Measurements from ENCODE around the gene ADAM11. TPM values are rescaled to one million over a fixed set of nuclear protein-coding genes. Genes with fewer than 3 reads are reported as not detected.

Gene ADAM11
- total and polyA plus RNA-seq, 9 of the 15 experiments (the other 6 are each of a cell fraction or from before 2014, with no cell fraction given): 0.01 to 0.31 (median 0.14) TPM; not detected in 2

- POLR2A ChIA-PET: no interaction called here
- Histone ChIP-seq H3K4me2 (ENCODE audit: insufficient read depth, low read length) (peak overlapping the region; percentile 81), H3K27ac (ENCODE audit: extremely low read depth, low read depth, low read length) (no peak overlapping the region), H3K4me1 (replicated peaks in 1 of 2; ENCODE audit: control insufficient read depth in 2 of 2, insufficient read depth in 2 of 2, low read length in 2 of 2) (peaks cover 10 to 68% of the 10 kb centered on the region in 2 experiments; a peak in 4 of 5 replicates), H3K79me2 (ENCODE audit: control insufficient read depth, insufficient read depth, low read length) (no peaks in the 10 kb centered on the region), H3K9ac (ENCODE audit: insufficient read depth in 1 of 2, low read depth in 2 of 2, low read length in 2 of 2) (peak overlapping the region in 1 of 2 experiments; percentile 90; a peak in 2 of 4 replicates), H3K4me3 (peak overlapping the region; percentile 48), H3K9me3 (replicated peaks; ENCODE audit: control insufficient read depth, insufficient read depth, low read depth, low read length) (no peaks in the 10 kb centered on the region), H3K9me1 (ENCODE audit: control insufficient read depth, insufficient read depth, low read length) (no peaks in the 10 kb centered on the region), H3K36me3 (ENCODE audit: control insufficient read depth, insufficient read depth, low read length) (no peaks in the 10 kb centered on the region), H2AFZ (ENCODE audit: low read depth, low read length) (peak overlapping the region; percentile 91), H3K27me3 (ENCODE audit: control insufficient read depth in 2 of 2, insufficient read depth in 2 of 2, low read length in 2 of 2) (peaks cover 2 to 23% of the 10 kb centered on the region in 2 experiments; a peak in 3 of 5 replicates), H4K20me1 (replicated peaks; ENCODE audit: control insufficient read depth, insufficient read depth, low read length) (peaks cover 5% of the 10 kb centered on the region)
- in situ Hi-C loops (cut with MboI): loop anchor here (10.0 kb wide), 1 partner anchor 240 kb away; no protein-coding TSS in a partner anchor
- intact Hi-C loops (cut with micrococcal nuclease): loop anchor here (1.0 to 10.0 kb wide), 5 partner anchors 68 to 358 kb away; partner anchors contain the start of gene PLCD3
- peak; percentile 86 to 91 (median 88) for DNase-seq (ENCODE audit: extremely low read depth in 1 of 4, low spot score in 3 of 4)
- FAIRE-seq: peak; percentile 89
- BruUV-seq (replicated peaks): no TSS peak
- CTCF ChIA-PET (ENCODE audit: low intra/inter-chr PET ratio): interaction anchor here (0.6 to 2.8 kb wide), 7 partner anchors 12 to 361 kb away, joined by 3 to 24 read pairs (median 5); partner anchors contain the start of gene ACBD4
- under 1% methylated on average over 32 of the region's 42 CpGs for WGBS (ENCODE audit: insufficient coverage, low coverage, missing lambda C conversion rate)
- peak; percentile 73 for ATAC-seq
- no peak for TF ChIP-seq SMARCC2 (IDR thresholded peaks at IDR 0.05; ENCODE audit: low read depth)
- peak; percentile 66 for TF ChIP-seq REST (IDR thresholded peaks at IDR 0.05; ENCODE audit: borderline replicate concordance)
- no peak for TF ChIP-seq REST (CRISPR knock-in tag; IDR thresholded peaks at IDR 0.05; ENCODE audit: low read depth)
- no peak for TF ChIP-seq CBFA2T2 (conservative IDR thresholded peaks at IDR 0.05)
- TF ChIP-seq KDM5B (IDR thresholded peaks at IDR 0.05; ENCODE audit: insufficient replicate concordance, low read depth, low read length): peak; percentile 35
- TF ChIP-seq MAZ (CRISPR knock-in tag; conservative IDR thresholded peaks at IDR 0.05 in 1 of 2, IDR thresholded peaks at IDR 0.05 in 1 of 2): 0 out of 4 replicates have a peak, but pooled peaks of 1 of the 2 experiments have one; percentile 37
- TF ChIP-seq MNT (conservative IDR thresholded peaks at IDR 0.05): no peak
- TF ChIP-seq YY1 (IDR thresholded peaks at IDR 0.05; ENCODE audit: borderline replicate concordance in 1 of 3, control insufficient read depth in 1 of 3, extremely low read depth in 1 of 3, insufficient read depth in 3 of 3, insufficient read length in 1 of 3, insufficient replicate concordance in 2 of 3, low read depth in 1 of 3, low read length in 2 of 3): peak in 2 of 3 experiments; percentile 32 to 41
- TF ChIP-seq CBX5 (IDR thresholded peaks at IDR 0.05; ENCODE audit: borderline replicate concordance, low read depth): no peak
Observed at GRCh38 chr17:44774271-44775135, 15.7 kb downstream of the ADAM11 start.
